Epithelial cell of alveolus of lung (primary cell): Measurements from ENCODE around the gene POLD3. TPM values are rescaled to one million over a fixed set of nuclear protein-coding genes. Genes with fewer than 3 reads are reported as not detected.

Experiments used
- total RNA-seq: library from RNA; depleted of rRNA; stranded (reverse); fragments of >200 nt; gene quantifications from 2 replicates; pipeline ENCODE4 v1.2.1, GENCODE V29; 2015

Gene POLD3
- 10.6 and 11.6 TPM in 2 replicates for total RNA-seq

GRCh38 chr11:74592441-74593362, at the start of gene POLD3:
Gene POLD3 (plus strand): TSS chr11:74592582. CDS start chr11:74592659, 77 bp downstream.

Other genes starting within 250 kb of the POLD3 start
- 3.5 and 7.2 TPM in 2 replicates for gene PGM2L1, start 194.1 kb upstream of the POLD3 start, total RNA-seq
- gene KCNE3, start 125.0 kb upstream of the POLD3 start, total RNA-seq: 0.52 and 6.3 TPM in 2 replicates
- 4.0 and 5.7 TPM in 2 replicates for gene LIPT2, start 98.9 kb upstream of the POLD3 start, total RNA-seq
- not detected in 2 replicates for gene CHRDL2, start 138.8 kb downstream of the POLD3 start, total RNA-seq
- gene RNF169, start 156.3 kb downstream of the POLD3 start, total RNA-seq: 11.2 and 16.3 TPM in 2 replicates